CD14-positive monocyte (primary cell): ENCODE measurements around the gene DHRS7. TPM values are rescaled to one million over a fixed set of nuclear protein-coding genes. Genes with fewer than 3 reads are reported as not detected.
A peak's percentile ranks its signal among the peaks of the same experiment; 100 is the strongest.

Experiments
- DNase-seq, 3 donors: peaks; one replicate each; pipeline ENCODE4 v3.0.0-alpha.2; 2011 to 2022
- H2AFZ ChIP-seq: 2 replicates; pipeline ENCODE4 v1.6.0; 2012; ENCODE audit warnings: mild to moderate bottlenecking, low read depth, low read length, inconsistent platforms; ENCODE audit not compliant: insufficient read depth, poor library complexity, severe bottlenecking
- H3K27ac ChIP-seq, 2 donors: 1 replicate in 1 of 2; 2 replicates in 1 of 2; pipeline ENCODE4 v1.5.1; 2012 to 2013; ENCODE audit warnings: low read length in 2 of 2, control low read depth in 1 of 2, inconsistent platforms in 1 of 2, low read depth in 1 of 2, mild to moderate bottlenecking in 1 of 2
- H3K27me3 ChIP-seq, 2 donors: one replicate each; pipeline versions ENCODE4 v1.6.0 to v1.6.1; 2011 to 2013; ENCODE audit warnings: low read length in 2 of 2; ENCODE audit not compliant: control insufficient read depth in 2 of 2, insufficient read depth in 2 of 2
- H3K36me3 ChIP-seq, 2 donors: replicated peaks in 1 of 2; 1 replicate in 1 of 2; 2 replicates in 1 of 2; pipeline versions ENCODE4 v1.5.1 to v1.6.1; 2012 to 2013; ENCODE audit warnings: low read length in 2 of 2, control low read depth in 1 of 2, inconsistent platforms in 1 of 2, mild to moderate bottlenecking in 1 of 2; ENCODE audit not compliant: insufficient read depth in 2 of 2, control insufficient read depth in 1 of 2
- H3K4me1 ChIP-seq, 2 donors: 1 replicate in 1 of 2; 2 replicates in 1 of 2; pipeline versions ENCODE4 v1.5.1 to v1.6.1; 2012 to 2013; ENCODE audit warnings: low read length in 2 of 2, control low read depth in 1 of 2, inconsistent platforms in 1 of 2, mild to moderate bottlenecking in 1 of 2, moderate library complexity in 1 of 2; ENCODE audit not compliant: insufficient read depth in 2 of 2, control insufficient read depth in 1 of 2
- H3K4me2 ChIP-seq: replicated peaks from 2 replicates; pipeline ENCODE3; 2012; ENCODE audit warnings: low read length, moderate library complexity, mild to moderate bottlenecking; ENCODE audit not compliant: poor library complexity, severe bottlenecking; ENCODE audit errors: extremely low read depth
- H3K4me3 ChIP-seq, 3 experiments: fragments of 200-600 bp in 1 of 3; sonication (generic) in 1 of 3; replicated peaks in 1 of 3; 1 replicate in 2 of 3; 2 replicates in 1 of 3; pipeline ENCODE4 v1.5.1; 2011 to 2013; ENCODE audit warnings: low read length in 3 of 3, mild to moderate bottlenecking in 3 of 3, control low read depth in 2 of 3, low read depth in 2 of 3, inconsistent platforms in 1 of 3, moderate library complexity in 1 of 3
- H3K79me2 ChIP-seq: 2 replicates; pipeline ENCODE4 v1.6.0; 2012; ENCODE audit warnings: mild to moderate bottlenecking, control low read depth, inconsistent platforms, low read length, moderate library complexity; ENCODE audit not compliant: insufficient read depth
- H3K9ac ChIP-seq: 2 replicates; pipeline ENCODE4 v1.6.0; 2017; ENCODE audit warnings: low read length, mild to moderate bottlenecking; ENCODE audit not compliant: insufficient read depth, poor library complexity, severe bottlenecking
- H3K9me3 ChIP-seq, 2 donors: replicated peaks in 1 of 2; 1 replicate in 1 of 2; 2 replicates in 1 of 2; pipeline versions ENCODE4 v1.5.1 to v1.6.1; 2012 to 2013; ENCODE audit warnings: low read length in 2 of 2, control low read depth in 1 of 2; ENCODE audit not compliant: control insufficient read depth in 1 of 2, insufficient read depth in 1 of 2
- H4K20me1 ChIP-seq: 2 replicates; pipeline ENCODE4 v1.6.0; 2012; ENCODE audit warnings: mild to moderate bottlenecking, low read length, control low read depth, moderate library complexity; ENCODE audit not compliant: insufficient read depth
- H3K27ac Mint-ChIP-seq, 7 donors: one replicate each; pipeline ENCODE4 v1.8.0; 2020; ENCODE audit warnings: mild to moderate bottlenecking in 7 of 7, mixed read lengths in 7 of 7, moderate library complexity in 6 of 7, inconsistent platforms in 2 of 7
- H3K27me3 Mint-ChIP-seq, 3 donors: one replicate each; pipeline ENCODE4 v1.8.0; 2021 to 2022; ENCODE audit warnings: low read depth in 3 of 3, mild to moderate bottlenecking in 3 of 3, mixed read lengths in 3 of 3, moderate library complexity in 3 of 3, inconsistent platforms in 1 of 3
- H3K36me3 Mint-ChIP-seq, 2 donors: one replicate each; pipeline ENCODE4 v1.8.0; 2020; ENCODE audit warnings: mixed read lengths in 2 of 2, inconsistent platforms in 1 of 2, mild to moderate bottlenecking in 1 of 2
- H3K4me1 Mint-ChIP-seq: one replicate; pipeline ENCODE4 v1.8.0; 2020; ENCODE audit warnings: mild to moderate bottlenecking, mixed read lengths
- H3K4me3 Mint-ChIP-seq, 2 donors: one replicate each; pipeline ENCODE4 v1.8.0; 2020; ENCODE audit warnings: mild to moderate bottlenecking in 2 of 2, mixed read lengths in 2 of 2, moderate library complexity in 1 of 2
- H3K9me3 Mint-ChIP-seq, 7 donors: one replicate each; pipeline ENCODE4 v1.8.0; 2020 to 2022; ENCODE audit warnings: mixed read lengths in 7 of 7, mild to moderate bottlenecking in 6 of 7, moderate library complexity in 6 of 7, inconsistent platforms in 2 of 7
- CTCF ChIP-seq: fragments of 200-600 bp; IDR thresholded peaks from one replicate; pipeline ENCODE4 v1.8.0; 2022; ENCODE audit warnings: antibody characterized with exemption, mild to moderate bottlenecking
- WGBS: methylation state at CpG from one replicate; pipeline ENCODE4 v1.1.5; 2013; ENCODE audit warnings: missing lambda C conversion rate; ENCODE audit not compliant: insufficient coverage; 5-methylcytosine and 5-hydroxymethylcytosine counted together
- intact Hi-C, 2 donors: fragments of 100-400 bp; cut with micrococcal nuclease; formaldehyde crosslinking; loops; one replicate each; pipeline versions ENCODE4 v1.15.0 to v1.15.1; 2023
- polyA plus RNA-seq, 3 donors: library from polyadenylated mRNA; depleted of rRNA in 1 of 3; unstranded in 2 of 3; stranded (reverse) in 1 of 3; fragments of 300-500 nt in 2 of 3; fragments of >200 nt in 1 of 3; fragmentation: Illumina TruSeq in 2 of 3; gene quantifications; 1 replicate in 2 of 3; 2 replicates in 1 of 3; pipeline ENCODE4 v1.2.3, GENCODE V29; 2012 to 2021

Gene DHRS7
- polyA plus RNA-seq, 3 donors: 55.4 to 223 (median 218) TPM

GRCh38 chr14:60125918-60126317, 39.3 kb downstream of the DHRS7 start:
- Histone ChIP-seq H3K36me3 (peaks cover 62 to 84% of the 10 kb centered on the region in 2 donors), H3K79me2 (no peaks in the 10 kb centered on the region), H3K27ac (no peak overlapping the region), H3K27me3 (no peaks in the 10 kb centered on the region), H2AFZ (no peak overlapping the region), H3K4me3 (no peak overlapping the region), H4K20me1 (no peaks in the 10 kb centered on the region), H3K9me3 (peaks cover 0 to 3% of the 10 kb centered on the region in 2 donors), H3K9ac (no peak overlapping the region), H3K4me1 (no peaks in the 10 kb centered on the region), H3K4me2 (no peak overlapping the region)
- no peak for DNase-seq
- Mint-ChIP-seq H3K27me3 (no peaks in the 10 kb centered on the region), H3K36me3 (peaks cover 70 to 72% of the 10 kb centered on the region in 2 donors), H3K27ac (no peak overlapping the region), H3K4me3 (no peak overlapping the region), H3K9me3 (peaks cover 0 to 6% (median 2%) of the 10 kb centered on the region in 7 donors), H3K4me1 (no peaks in the 10 kb centered on the region)
- intact Hi-C loops: no loop called here
- no peak for TF ChIP-seq CTCF

- Histone ChIP-seq H3K9me3 (no peaks in the 10 kb centered on the region), H3K27me3 (no peaks in the 10 kb centered on the region), H3K79me2 (peaks cover 23% of the 10 kb centered on the region), H4K20me1 (no peaks in the 10 kb centered on the region), H3K4me2 (no peak overlapping the region), H3K4me1 (peaks cover 0 to 11% of the 10 kb centered on the region in 2 donors), H3K27ac (no peak overlapping the region), H2AFZ (no peak overlapping the region), H3K4me3 (no peak overlapping the region), H3K36me3 (peaks cover 37 to 53% of the 10 kb centered on the region in 2 donors), H3K9ac (no peak overlapping the region)
- H3K4me3 Mint-ChIP-seq: no peak overlapping the region
- no peaks in the 10 kb centered on the region for H3K27me3 Mint-ChIP-seq
- H3K36me3 Mint-ChIP-seq: peaks cover 33 to 42% of the 10 kb centered on the region in 2 donors
- peaks cover 16% of the 10 kb centered on the region for H3K4me1 Mint-ChIP-seq
- intact Hi-C loops: no loop called here
- TF ChIP-seq CTCF: no peak
- whole genome bisulfite sequencing: 0% methylated on average over 2 of the region's 4 CpGs
- H3K27ac Mint-ChIP-seq: peak overlapping the region in 2 of 7 donors; percentile 68 to 83
- no peaks in the 10 kb centered on the region for H3K9me3 Mint-ChIP-seq
- no peak for DNase-seq
These were observed 49.0 kb downstream of the DHRS7 start for GRCh38 chr14:60116181-60116580.
